Trophoblast cell (in vitro differentiated cells and primary cell): ENCODE results near the gene C1QL3.
A peak's percentile ranks its signal among the peaks of the same experiment; 100 is the strongest.

Experiments
- DNase-seq, 2 donors: peaks; one replicate each; pipeline ENCODE4 v3.0.0-alpha.2; 2016
- H2AFZ ChIP-seq: 2 replicates; pipeline ENCODE4 v1.6.1; 2013; ENCODE audit warnings: low read length, moderate library complexity, mild to moderate bottlenecking; ENCODE audit not compliant: insufficient read depth, poor library complexity
- H2AK5ac ChIP-seq: 2 replicates; pipeline ENCODE4 v1.6.1; 2013; ENCODE audit warnings: mild to moderate bottlenecking, low read length
- H2BK120ac ChIP-seq: 2 replicates; pipeline ENCODE4 v1.6.1; 2013; ENCODE audit warnings: low read length, mild to moderate bottlenecking, moderate library complexity; ENCODE audit not compliant: insufficient read depth, poor library complexity
- H2BK12ac ChIP-seq: 2 replicates; pipeline ENCODE4 v1.6.1; 2013; ENCODE audit warnings: mild to moderate bottlenecking, low read length, moderate library complexity
- H2BK5ac ChIP-seq: 2 replicates; pipeline ENCODE4 v1.6.1; 2013; ENCODE audit warnings: low read length, low read depth, moderate library complexity, mild to moderate bottlenecking; ENCODE audit not compliant: poor library complexity
- H3K14ac ChIP-seq: 2 replicates; pipeline ENCODE4 v1.6.1; 2013; ENCODE audit warnings: mild to moderate bottlenecking, low read length
- H3K18ac ChIP-seq: 2 replicates; pipeline ENCODE4 v1.6.1; 2013; ENCODE audit warnings: mild to moderate bottlenecking, low read length
- H3K23ac ChIP-seq: 2 replicates; pipeline ENCODE4 v1.6.1; 2013; ENCODE audit warnings: low read length
- H3K27ac ChIP-seq: 2 replicates; pipeline ENCODE4 v1.5.1; 2013; ENCODE audit warnings: low read depth, mild to moderate bottlenecking, inconsistent platforms, low read length, moderate library complexity
- H3K27me3 ChIP-seq: 2 replicates; pipeline ENCODE4 v1.6.1; 2013; ENCODE audit warnings: inconsistent platforms, mild to moderate bottlenecking, low read length, moderate library complexity; ENCODE audit not compliant: insufficient read depth
- H3K36me3 ChIP-seq, 2 experiments: 1 replicate in 1 of 2; 2 replicates in 1 of 2; pipeline ENCODE4 v1.6.1; 2013; ENCODE audit warnings: low read length in 2 of 2, mild to moderate bottlenecking in 2 of 2, moderate library complexity in 1 of 2; ENCODE audit not compliant: insufficient read depth in 2 of 2, control insufficient read depth in 1 of 2
- H3K4ac ChIP-seq: 2 replicates; pipeline ENCODE4 v1.6.1; 2013; ENCODE audit warnings: low read depth, mild to moderate bottlenecking, low read length, moderate library complexity
- H3K4me1 ChIP-seq, 2 experiments: 1 replicate in 1 of 2; 2 replicates in 1 of 2; pipeline ENCODE4 v1.6.1; 2013; ENCODE audit warnings: low read length in 2 of 2, mild to moderate bottlenecking in 2 of 2, moderate library complexity in 1 of 2; ENCODE audit not compliant: insufficient read depth in 2 of 2, control insufficient read depth in 1 of 2
- H3K4me2 ChIP-seq: 2 replicates; pipeline ENCODE4 v1.6.1; 2013; ENCODE audit warnings: inconsistent platforms, mild to moderate bottlenecking, low read length, moderate library complexity
- H3K4me3 ChIP-seq: 2 replicates; pipeline ENCODE4 v1.5.1; 2013; ENCODE audit warnings: mild to moderate bottlenecking, low read depth, low read length, inconsistent platforms
- H3K79me1 ChIP-seq: one replicate; pipeline ENCODE4 v1.6.1; 2013; ENCODE audit warnings: low read length
- H3K79me2 ChIP-seq: 2 replicates; pipeline ENCODE4 v1.6.1; 2013; ENCODE audit warnings: low read length, mild to moderate bottlenecking; ENCODE audit not compliant: control insufficient read depth, insufficient read depth, poor library complexity
- H3K9ac ChIP-seq: 2 replicates; pipeline ENCODE4 v1.6.1; 2013; ENCODE audit warnings: mild to moderate bottlenecking, low read length
- H3K9me3 ChIP-seq: 2 replicates; pipeline ENCODE4 v1.6.1; 2013; ENCODE audit warnings: low read depth, mild to moderate bottlenecking, control low read depth, inconsistent platforms, low read length; ENCODE audit not compliant: insufficient read depth
- H4K12ac ChIP-seq: 2 replicates; pipeline ENCODE4 v1.6.1; 2013; ENCODE audit warnings: low read depth, mild to moderate bottlenecking, low read length, moderate library complexity
- H4K8ac ChIP-seq: 2 replicates; pipeline ENCODE4 v1.6.1; 2013; ENCODE audit warnings: low read depth, mild to moderate bottlenecking, low read length, moderate library complexity
- H4K91ac ChIP-seq: one replicate; pipeline ENCODE4 v1.6.1; 2013; ENCODE audit warnings: low read depth, mild to moderate bottlenecking, low read length, moderate library complexity
- WGBS: extraction: QIAGEN DNeasy Blood & Tissue Kit; methylation state at CpG from one replicate; pipeline ENCODE4 v1.1.7; 2013; ENCODE audit warnings: missing lambda C conversion rate; ENCODE audit not compliant: insufficient read length, insufficient coverage; ENCODE audit errors: extremely low coverage; 5-methylcytosine and 5-hydroxymethylcytosine counted together

The C1QL3 gene

DNA sequence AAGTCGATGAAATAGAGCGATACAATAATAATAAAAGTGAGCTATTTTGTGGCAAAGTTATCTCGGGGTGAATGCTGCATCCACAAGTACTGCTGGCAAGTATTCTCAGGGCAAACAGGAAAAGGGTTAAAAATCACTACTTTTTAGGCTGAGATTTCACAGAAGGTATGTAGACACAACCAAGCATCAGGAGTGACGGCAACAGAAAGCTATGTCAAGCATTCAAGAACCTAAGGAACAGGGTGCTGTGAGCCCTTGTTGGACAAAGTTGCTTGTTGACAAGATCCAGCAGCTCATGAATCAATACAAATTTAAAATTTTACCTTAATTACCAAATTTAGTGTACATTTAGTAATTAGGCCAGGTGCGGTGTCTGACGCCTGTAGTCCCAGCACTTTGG, 41.2 kb upstream of the C1QL3 start:
- H3K18ac ChIP-seq = no peak overlapping the region
- no peak overlapping the region for H3K4me3 ChIP-seq
- WGBS = no CpG with 5 or more reads among the region's 6 CpGs
- H3K23ac ChIP-seq = no peak overlapping the region
- no peaks in the 10 kb centered on the region for H3K79me2 ChIP-seq
- H3K14ac ChIP-seq = no peak overlapping the region
- peaks cover 4 to 15% of the 10 kb centered on the region in 2 experiments for H3K4me1 ChIP-seq
- no peak overlapping the region for H2AK5ac ChIP-seq
- peaks cover 11% of the 10 kb centered on the region for H3K79me1 ChIP-seq
- H3K4ac ChIP-seq = no peak overlapping the region
- no peaks in the 10 kb centered on the region for H3K36me3 ChIP-seq
- H4K8ac ChIP-seq = peak overlapping the region; percentile 69
- peak in 1 of 2 donors; percentile 74 for DNase-seq
- H3K4me2 ChIP-seq = no peak overlapping the region
- no peaks in the 10 kb centered on the region for H3K9me3 ChIP-seq
- no peak overlapping the region for H3K9ac ChIP-seq
- H2BK12ac ChIP-seq = no peak overlapping the region
- H3K27me3 ChIP-seq = no peaks in the 10 kb centered on the region
- H4K12ac ChIP-seq = no peak overlapping the region
- H2BK120ac ChIP-seq = no peak overlapping the region
- peak overlapping the region; percentile 88 for H2BK5ac ChIP-seq
- H2AFZ ChIP-seq = no peak overlapping the region
- no peak overlapping the region for H3K27ac ChIP-seq
- peak overlapping the region; percentile 83 for H4K91ac ChIP-seq

DNA sequence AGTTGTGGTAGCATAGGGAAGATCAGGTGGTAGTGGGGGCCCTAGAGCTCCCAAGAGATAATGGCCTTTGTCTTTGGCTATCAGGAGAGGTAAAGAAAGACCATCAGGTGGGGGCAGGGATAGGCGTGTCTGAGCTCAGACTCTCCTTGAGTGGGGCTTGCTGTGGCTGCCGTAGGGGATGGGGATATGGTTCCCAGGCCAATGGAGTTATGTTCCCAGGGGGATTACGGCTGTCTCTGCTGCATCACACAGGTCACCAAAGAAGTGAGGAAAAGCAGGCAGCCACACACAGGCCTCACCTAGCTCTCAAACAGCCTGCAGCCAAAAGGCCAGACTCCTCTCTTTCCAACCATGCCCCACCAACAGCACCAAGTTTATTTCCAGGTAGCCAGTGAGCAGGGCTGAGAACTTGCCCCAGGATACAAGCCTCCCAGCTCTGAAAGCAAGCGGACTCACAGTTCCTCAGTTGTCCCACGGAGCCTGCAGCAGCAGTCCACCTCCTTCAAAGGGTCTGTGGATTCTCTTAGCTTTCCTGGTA, 37.6 kb upstream of the C1QL3 start:
- H3K4me1 ChIP-seq = peaks cover 3 to 7% of the 10 kb centered on the region in 2 experiments
- H3K18ac ChIP-seq = no peak overlapping the region
- no peaks in the 10 kb centered on the region for H3K79me2 ChIP-seq
- H2BK5ac ChIP-seq = no peak overlapping the region
- H3K27ac ChIP-seq = no peak overlapping the region
- no peaks in the 10 kb centered on the region for H3K36me3 ChIP-seq
- H3K14ac ChIP-seq = no peak overlapping the region
- no peak overlapping the region for H4K8ac ChIP-seq
- H3K27me3 ChIP-seq = no peaks in the 10 kb centered on the region
- H2AK5ac ChIP-seq = no peak overlapping the region
- no peak overlapping the region for H2BK120ac ChIP-seq
- H3K4me2 ChIP-seq = no peak overlapping the region
- H4K91ac ChIP-seq = no peak overlapping the region
- no peak for DNase-seq
- no peak overlapping the region for H3K9ac ChIP-seq
- H3K23ac ChIP-seq = no peak overlapping the region
- no peak overlapping the region for H2AFZ ChIP-seq
- H3K9me3 ChIP-seq = no peaks in the 10 kb centered on the region
- H3K4me3 ChIP-seq = no peak overlapping the region
- H4K12ac ChIP-seq = no peak overlapping the region
- peaks cover 7% of the 10 kb centered on the region for H3K79me1 ChIP-seq
- H3K4ac ChIP-seq = no peak overlapping the region
- no peak overlapping the region for H2BK12ac ChIP-seq
- no CpG with 5 or more reads among the region's 5 CpGs for WGBS

DNA sequence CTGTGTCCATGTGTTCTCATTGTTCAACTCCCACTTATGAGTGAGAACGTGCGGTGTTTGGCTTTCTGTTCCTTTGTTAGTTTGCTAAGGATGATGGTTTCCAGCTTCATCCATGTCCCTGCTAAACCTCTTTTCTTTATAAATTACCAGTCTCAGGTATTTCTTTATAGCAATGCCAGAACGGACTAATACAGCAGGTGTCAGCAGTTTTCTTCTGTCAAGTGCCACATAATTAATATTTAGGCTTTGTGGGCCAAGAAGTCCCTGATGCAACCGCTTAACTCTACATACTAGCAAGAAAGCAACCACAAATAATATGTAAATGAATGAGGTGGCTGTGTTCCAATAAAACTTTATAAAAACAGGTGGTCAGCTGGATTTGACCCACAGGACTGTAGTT, 26.3 kb upstream of the C1QL3 start:
- no peak overlapping the region for H2BK12ac ChIP-seq
- H3K36me3 ChIP-seq = no peaks in the 10 kb centered on the region
- H4K8ac ChIP-seq = no peak overlapping the region
- H3K79me1 ChIP-seq = no peaks in the 10 kb centered on the region
- no peaks in the 10 kb centered on the region for H3K79me2 ChIP-seq
- H4K12ac ChIP-seq = no peak overlapping the region
- H2BK5ac ChIP-seq = no peak overlapping the region
- H2AK5ac ChIP-seq = no peak overlapping the region
- no peaks in the 10 kb centered on the region for H3K4me1 ChIP-seq
- no CpG with 5 or more reads among the region's 4 CpGs for WGBS
- H4K91ac ChIP-seq = no peak overlapping the region
- H2AFZ ChIP-seq = no peak overlapping the region
- no peaks in the 10 kb centered on the region for H3K9me3 ChIP-seq
- no peak overlapping the region for H3K18ac ChIP-seq
- no peak overlapping the region for H3K4me2 ChIP-seq
- H3K9ac ChIP-seq = no peak overlapping the region
- DNase-seq = no peak
- H3K4ac ChIP-seq = no peak overlapping the region
- H3K27me3 ChIP-seq = no peaks in the 10 kb centered on the region
- no peak overlapping the region for H3K4me3 ChIP-seq
- H3K14ac ChIP-seq = no peak overlapping the region
- no peak overlapping the region for H3K23ac ChIP-seq
- H3K27ac ChIP-seq = no peak overlapping the region
- H2BK120ac ChIP-seq = no peak overlapping the region

DNA sequence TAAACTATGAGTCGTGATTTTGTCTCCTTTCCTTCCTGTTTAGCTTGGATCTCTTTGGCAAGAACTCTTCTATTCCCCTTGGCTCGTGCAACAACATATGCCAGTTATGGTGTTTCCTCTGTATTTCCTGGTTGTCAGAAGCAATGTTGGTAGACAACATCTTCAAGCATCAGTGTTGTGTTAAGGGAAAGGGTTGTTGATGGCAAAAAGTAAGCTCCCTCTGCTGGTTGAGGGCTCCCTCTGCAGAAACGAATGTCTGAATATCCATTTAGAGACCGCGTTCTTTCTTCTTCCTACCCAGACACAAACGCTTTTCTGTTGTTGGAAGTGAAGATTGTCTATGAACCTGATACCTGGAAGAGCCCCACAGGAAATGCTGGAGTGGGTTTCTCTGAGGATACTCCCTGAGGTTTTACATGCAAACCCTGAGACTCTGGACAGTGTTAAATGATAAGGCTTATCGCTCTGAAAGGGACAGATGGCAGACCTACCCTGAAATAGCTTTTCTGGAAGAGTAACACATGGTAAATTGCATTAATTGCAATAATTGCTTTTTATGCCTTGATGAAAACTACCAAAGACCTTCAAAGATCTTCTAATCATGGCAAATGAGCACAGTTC, 23.5 kb upstream of the C1QL3 start:
- Histone ChIP-seq H3K27ac (no peak overlapping the region), H4K12ac (no peak overlapping the region), H3K4ac (no peak overlapping the region), H3K4me2 (no peak overlapping the region), H4K91ac (no peak overlapping the region), H2BK12ac (no peak overlapping the region), H3K9ac (no peak overlapping the region), H3K79me2 (no peaks in the 10 kb centered on the region), H3K18ac (no peak overlapping the region), H2AK5ac (no peak overlapping the region), H3K23ac (no peak overlapping the region), H3K4me3 (no peak overlapping the region), H3K9me3 (no peaks in the 10 kb centered on the region), H3K27me3 (no peaks in the 10 kb centered on the region), H3K4me1 (no peaks in the 10 kb centered on the region), H2AFZ (no peak overlapping the region), H2BK120ac (no peak overlapping the region), H3K79me1 (no peaks in the 10 kb centered on the region), H3K36me3 (no peaks in the 10 kb centered on the region), H4K8ac (no peak overlapping the region), H3K14ac (no peak overlapping the region), H2BK5ac (no peak overlapping the region)
- no CpG with 5 or more reads among the region's 7 CpGs for WGBS
- DNase-seq = peak in 1 of 2 donors; percentile 72
